Neural progenitor cell (in vitro differentiated cells): ENCODE data around the gene GPR84. TPM values are rescaled to one million over a fixed set of nuclear protein-coding genes. Genes with fewer than 3 reads are reported as not detected.
A peak's percentile ranks its signal among the peaks of the same experiment; 100 is the strongest.

ENCODE experiments used
- DNase-seq: peaks from one replicate; pipeline ENCODE4 v3.0.0-alpha.2; 2016; ENCODE audit warnings: low spot score
- H2AFZ ChIP-seq: fragments of 200-600 bp; sonication (generic); replicated peaks from 2 replicates; pipeline ENCODE4 v1.6.1; 2016; ENCODE audit warnings: antibody characterized with exemption
- H3F3A ChIP-seq: fragments of 200-600 bp; sonication (generic); 2 replicates; pipeline ENCODE4 v1.6.1; 2016; ENCODE audit warnings: antibody characterized with exemption, low read depth
- H3K27ac ChIP-seq: fragments of 200-600 bp; sonication (generic); 2 replicates; pipeline ENCODE4 v1.5.1; 2016; ENCODE audit warnings: mild to moderate bottlenecking
- H3K27me3 ChIP-seq: fragments of 200-600 bp; sonication (generic); 2 replicates; pipeline ENCODE4 v1.6.1; 2016; ENCODE audit warnings: mild to moderate bottlenecking, moderate library complexity
- H3K36me3 ChIP-seq: fragments of 200-600 bp; sonication (generic); 2 replicates; pipeline ENCODE4 v1.5.1; 2016
- H3K4me1 ChIP-seq: fragments of 200-600 bp; sonication (generic); 2 replicates; pipeline ENCODE4 v1.6.1; 2016; ENCODE audit warnings: mixed run types
- H3K4me2 ChIP-seq: fragments of 200-600 bp; sonication (generic); 2 replicates; pipeline ENCODE4 v1.6.1; 2016
- H3K4me3 ChIP-seq: fragments of 200-600 bp; sonication (generic); 2 replicates; pipeline ENCODE4 v1.5.1; 2016
- H3K79me2 ChIP-seq: fragments of 200-600 bp; sonication (generic); 2 replicates; pipeline ENCODE4 v1.6.1; 2016; ENCODE audit warnings: low read depth
- H3K9ac ChIP-seq: fragments of 200-600 bp; sonication (generic); 2 replicates; pipeline ENCODE4 v1.6.1; 2016
- H3K9me3 ChIP-seq: fragments of 200-600 bp; sonication (generic); 2 replicates; pipeline ENCODE4 v1.5.1; 2016; ENCODE audit warnings: low read depth
- H4K20me1 ChIP-seq: fragments of 200-600 bp; sonication (generic); 2 replicates; pipeline ENCODE4 v1.6.1; 2016; ENCODE audit warnings: low read depth
- H3K27ac Mint-ChIP-seq: 3 replicates; pipeline ENCODE4 v1.8.0; 2021; ENCODE audit warnings: mixed read lengths
- H3K27me3 Mint-ChIP-seq: 2 replicates; pipeline ENCODE4 v1.8.0; 2022; ENCODE audit warnings: low read depth, mild to moderate bottlenecking, inconsistent platforms, moderate library complexity, mixed read lengths; ENCODE audit not compliant: insufficient read depth
- H3K36me3 Mint-ChIP-seq: 3 replicates; pipeline ENCODE4 v1.8.0; 2021; ENCODE audit warnings: mixed read lengths
- H3K4me1 Mint-ChIP-seq: 3 replicates; pipeline ENCODE4 v1.8.0; 2021; ENCODE audit warnings: mixed read lengths
- H3K4me3 Mint-ChIP-seq: 3 replicates; pipeline ENCODE4 v1.8.0; 2021; ENCODE audit warnings: mild to moderate bottlenecking, moderate library complexity, mixed read lengths
- H3K9me3 Mint-ChIP-seq: 3 replicates; pipeline ENCODE4 v1.8.0; 2020; ENCODE audit warnings: mixed read lengths
- EZH2 ChIP-seq: fragments of 200-600 bp; sonication (generic); IDR thresholded peaks from 2 replicates; pipeline ENCODE4 v1.6.1; 2017; ENCODE audit warnings: antibody characterized with exemption, mild to moderate bottlenecking, moderate library complexity
- EZH2phosphoT487 ChIP-seq: fragments of 200-600 bp; sonication (generic); IDR thresholded peaks from 2 replicates; pipeline ENCODE4 v1.6.1; 2017; ENCODE audit warnings: antibody characterized with exemption
- total RNA-seq: library from RNA; depleted of rRNA; stranded (reverse); fragments of >200 nt; gene quantifications from 2 replicates; pipeline ENCODE4 v1.2.3, GENCODE V29; 2015; ENCODE audit warnings: low replicate concordance
- TF ChIP-seq, protein P1 (sequence below): fragments of 200-600 bp; sonication (generic); IDR thresholded peaks from 2 replicates; pipeline ENCODE4 v1.5.1; 2017; ENCODE audit warnings: antibody characterized with exemption, mild to moderate bottlenecking

Gene GPR84
- total RNA-seq, 1 donor from 2014 or later: not detected

DNA sequence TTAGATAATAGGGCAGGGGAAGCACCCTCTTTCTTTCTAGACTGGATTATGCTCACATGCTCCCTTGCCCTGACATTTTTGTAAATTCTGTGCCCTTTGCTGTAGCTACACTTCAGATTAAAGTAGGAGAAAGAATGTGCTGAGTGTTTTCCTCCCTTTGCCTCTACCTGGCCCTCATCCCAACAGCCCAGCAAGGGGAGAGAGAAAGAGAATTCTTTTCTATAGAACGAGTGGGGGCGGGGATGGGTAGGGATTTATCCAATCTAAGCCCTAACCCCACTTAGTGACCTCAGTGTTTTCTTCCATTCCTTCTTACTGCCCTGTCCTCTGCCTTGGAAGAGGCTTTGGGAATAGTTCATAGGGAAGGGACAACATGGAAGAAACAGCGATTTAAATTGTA is 13.5 kb downstream of the GPR84 start:
- H3K36me3 ChIP-seq: no peaks in the 10 kb centered on the region
- TF ChIP-seq, protein P1, sequence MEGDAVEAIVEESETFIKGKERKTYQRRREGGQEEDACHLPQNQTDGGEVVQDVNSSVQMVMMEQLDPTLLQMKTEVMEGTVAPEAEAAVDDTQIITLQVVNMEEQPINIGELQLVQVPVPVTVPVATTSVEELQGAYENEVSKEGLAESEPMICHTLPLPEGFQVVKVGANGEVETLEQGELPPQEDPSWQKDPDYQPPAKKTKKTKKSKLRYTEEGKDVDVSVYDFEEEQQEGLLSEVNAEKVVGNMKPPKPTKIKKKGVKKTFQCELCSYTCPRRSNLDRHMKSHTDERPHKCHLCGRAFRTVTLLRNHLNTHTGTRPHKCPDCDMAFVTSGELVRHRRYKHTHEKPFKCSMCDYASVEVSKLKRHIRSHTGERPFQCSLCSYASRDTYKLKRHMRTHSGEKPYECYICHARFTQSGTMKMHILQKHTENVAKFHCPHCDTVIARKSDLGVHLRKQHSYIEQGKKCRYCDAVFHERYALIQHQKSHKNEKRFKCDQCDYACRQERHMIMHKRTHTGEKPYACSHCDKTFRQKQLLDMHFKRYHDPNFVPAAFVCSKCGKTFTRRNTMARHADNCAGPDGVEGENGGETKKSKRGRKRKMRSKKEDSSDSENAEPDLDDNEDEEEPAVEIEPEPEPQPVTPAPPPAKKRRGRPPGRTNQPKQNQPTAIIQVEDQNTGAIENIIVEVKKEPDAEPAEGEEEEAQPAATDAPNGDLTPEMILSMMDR: no peak
- no peak for TF ChIP-seq EZH2
- no peak for TF ChIP-seq EZH2phosphoT487
- peaks cover 87% of the 10 kb centered on the region for H3K4me1 ChIP-seq
- peak overlapping the region; percentile 43 for H3K4me3 ChIP-seq
- Mint-ChIP-seq H3K36me3 (peaks cover 27% of the 10 kb centered on the region), H3K4me3 (peak overlapping the region; percentile 90), H3K9me3 (no peaks in the 10 kb centered on the region), H3K4me1 (peaks cover 70% of the 10 kb centered on the region), H3K27ac (peak overlapping the region; percentile 100), H3K27me3 (no peaks in the 10 kb centered on the region)
- peak overlapping the region; percentile 90 for H3K4me2 ChIP-seq
- H3K79me2 ChIP-seq: peaks cover 4% of the 10 kb centered on the region
- peak; percentile 79 for DNase-seq
- H3K27me3 ChIP-seq: no peaks in the 10 kb centered on the region
- H4K20me1 ChIP-seq: no peaks in the 10 kb centered on the region
- H3K9me3 ChIP-seq: no peaks in the 10 kb centered on the region
- no peak overlapping the region for H2AFZ ChIP-seq
- peak overlapping the region; percentile 99 for H3K27ac ChIP-seq
- peak overlapping the region; percentile 22 for H3K9ac ChIP-seq
- peaks cover 89% of the 10 kb centered on the region for H3F3A ChIP-seq

DNA sequence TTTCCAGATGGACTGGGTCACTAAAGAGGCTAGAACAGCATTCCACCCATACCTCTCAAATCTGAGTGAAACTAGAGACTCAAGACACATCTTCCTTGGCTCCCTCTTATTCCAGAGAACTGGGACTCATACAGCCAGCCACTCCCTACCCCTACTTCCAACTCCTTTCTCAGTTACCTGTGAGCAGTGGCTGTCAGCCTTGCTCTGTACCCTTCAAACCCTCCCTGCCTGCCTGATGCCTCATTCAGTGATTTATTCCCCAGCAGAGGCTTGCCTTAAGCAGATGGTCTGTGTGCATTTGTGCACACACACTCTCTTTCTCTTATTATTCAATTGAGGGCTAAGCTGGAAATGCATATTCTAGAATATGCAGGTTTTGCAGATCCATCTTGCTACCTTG is 14.6 kb downstream of the GPR84 start:
- H3K9ac ChIP-seq: no peak overlapping the region
- peak overlapping the region; percentile 90 for H3K4me2 ChIP-seq
- peaks cover 77% of the 10 kb centered on the region for H3K4me1 ChIP-seq
- H2AFZ ChIP-seq: no peak overlapping the region
- peak overlapping the region; percentile 43 for H3K4me3 ChIP-seq
- Mint-ChIP-seq H3K9me3 (no peaks in the 10 kb centered on the region), H3K4me3 (peak overlapping the region; percentile 66), H3K27me3 (no peaks in the 10 kb centered on the region), H3K36me3 (peaks cover 34% of the 10 kb centered on the region), H3K27ac (peak overlapping the region; percentile 100), H3K4me1 (peaks cover 76% of the 10 kb centered on the region)
- DNase-seq: no peak
- H3K79me2 ChIP-seq: peaks cover 4% of the 10 kb centered on the region
- H3K9me3 ChIP-seq: no peaks in the 10 kb centered on the region
- H3K27ac ChIP-seq: peak overlapping the region; percentile 99
- TF ChIP-seq, protein P1: no peak
- TF ChIP-seq EZH2: no peak
- TF ChIP-seq EZH2phosphoT487: no peak
- no peaks in the 10 kb centered on the region for H3K36me3 ChIP-seq
- no peaks in the 10 kb centered on the region for H3K27me3 ChIP-seq
- no peaks in the 10 kb centered on the region for H4K20me1 ChIP-seq
- H3F3A ChIP-seq: peaks cover 78% of the 10 kb centered on the region

DNA sequence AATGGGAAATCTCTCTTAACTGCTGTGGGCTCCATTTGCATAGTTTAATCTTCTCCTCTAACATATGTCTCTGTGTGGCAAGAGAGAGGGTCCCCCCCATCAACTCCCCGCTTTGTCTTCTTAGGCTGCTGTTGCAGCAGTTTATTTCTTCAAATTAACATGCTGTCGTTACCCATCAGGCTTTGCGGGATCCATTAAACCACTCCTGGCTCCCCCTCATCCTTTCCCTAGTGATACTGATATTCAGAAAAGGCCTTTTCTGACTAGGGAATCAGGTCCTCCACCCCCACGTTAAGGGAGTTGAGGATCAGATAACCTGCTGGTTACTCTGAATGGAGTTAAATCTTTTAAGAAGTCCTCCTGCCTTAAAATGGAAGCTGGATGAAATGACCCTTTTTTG is 15.2 kb downstream of the GPR84 start:
- H3K4me1 ChIP-seq: peaks cover 71% of the 10 kb centered on the region
- no peak overlapping the region for H3K4me3 ChIP-seq
- no peaks in the 10 kb centered on the region for H3K9me3 ChIP-seq
- peaks cover 3% of the 10 kb centered on the region for H3K79me2 ChIP-seq
- peak overlapping the region; percentile 90 for H3K4me2 ChIP-seq
- Mint-ChIP-seq H3K4me3 (no peak overlapping the region), H3K27me3 (no peaks in the 10 kb centered on the region), H3K27ac (peak overlapping the region; percentile 100), H3K36me3 (peaks cover 34% of the 10 kb centered on the region), H3K9me3 (no peaks in the 10 kb centered on the region), H3K4me1 (peaks cover 74% of the 10 kb centered on the region)
- H2AFZ ChIP-seq: no peak overlapping the region
- DNase-seq: no peak
- no peaks in the 10 kb centered on the region for H3K27me3 ChIP-seq
- no peak overlapping the region for H3K9ac ChIP-seq
- no peak for TF ChIP-seq EZH2phosphoT487
- TF ChIP-seq, protein P1: no peak
- no peak for TF ChIP-seq EZH2
- no peaks in the 10 kb centered on the region for H3K36me3 ChIP-seq
- peaks cover 71% of the 10 kb centered on the region for H3F3A ChIP-seq
- H3K27ac ChIP-seq: peak overlapping the region; percentile 99
- no peaks in the 10 kb centered on the region for H4K20me1 ChIP-seq
